Mucosa of rectum (tissue), 2 donors: ENCODE measurements around the gene TUBAL3.

Source experiments
- H3K27ac ChIP-seq, 2 donors: one replicate each; pipeline ENCODE4 v1.7.0; 2013; ENCODE audit warnings: inconsistent platforms in 2 of 2, low read depth in 2 of 2, low read length in 2 of 2
- H3K27me3 ChIP-seq, 2 donors: one replicate each; pipeline ENCODE4 v1.7.0; 2013; ENCODE audit warnings: low read length in 2 of 2; ENCODE audit not compliant: control insufficient read depth in 2 of 2, insufficient read depth in 2 of 2
- H3K36me3 ChIP-seq, 2 donors: one replicate each; pipeline ENCODE4 v1.7.0; 2013; ENCODE audit warnings: low read length in 2 of 2; ENCODE audit not compliant: control insufficient read depth in 2 of 2, insufficient read depth in 2 of 2
- H3K4me1 ChIP-seq, 2 donors: one replicate each; pipeline ENCODE4 v1.7.0; 2013; ENCODE audit warnings: low read length in 2 of 2, mild to moderate bottlenecking in 1 of 2; ENCODE audit not compliant: control insufficient read depth in 2 of 2, insufficient read depth in 2 of 2
- H3K4me3 ChIP-seq, 2 donors: one replicate each; pipeline ENCODE4 v1.7.0; 2013; ENCODE audit warnings: low read length in 2 of 2
- H3K9ac ChIP-seq, 2 donors: one replicate each; pipeline ENCODE4 v1.7.0; 2013; ENCODE audit warnings: low read length in 2 of 2, low read depth in 1 of 2, mild to moderate bottlenecking in 1 of 2
- H3K9me3 ChIP-seq, 2 donors: one replicate each; pipeline ENCODE4 v1.7.0; 2013; ENCODE audit warnings: low read length in 2 of 2; ENCODE audit not compliant: control insufficient read depth in 2 of 2
- donor health status: healthy.
- donor health status: Normal muscosa, but diverticular disease.

Gene TUBAL3

GRCh38 chr10:5364890-5365338 is 39.7 kb downstream of the TUBAL3 start, which contains the start of gene UCN3:
Gene UCN3 (plus strand): TSS chr10:5364966. CDS start chr10:5373721, 8,755 bp downstream.
- H3K9ac ChIP-seq: no peak within 1 kb of the TSS
- peaks cover 0 to 7% of the 10 kb centered on the region in 2 donors for H3K4me1 ChIP-seq
- no peaks in the 10 kb centered on the region for H3K36me3 ChIP-seq
- H3K4me3 ChIP-seq: peak within 1 kb of the TSS in 1 of 2 donors; percentile 37
- H3K27ac ChIP-seq: no peak within 1 kb of the TSS
- H3K9me3 ChIP-seq: no peaks in the 10 kb centered on the region
- peaks cover 18 to 19% of the 10 kb centered on the region in 2 donors for H3K27me3 ChIP-seq

GRCh38 chr10:5364374-5364773 is 40.3 kb downstream of the TUBAL3 start:
- H3K4me3 ChIP-seq: no peak overlapping the region
- peaks cover 18 to 19% of the 10 kb centered on the region in 2 donors for H3K27me3 ChIP-seq
- no peak overlapping the region for H3K9ac ChIP-seq
- H3K9me3 ChIP-seq: no peaks in the 10 kb centered on the region
- peaks cover 0 to 11% of the 10 kb centered on the region in 2 donors for H3K4me1 ChIP-seq
- H3K27ac ChIP-seq: no peak overlapping the region
- no peaks in the 10 kb centered on the region for H3K36me3 ChIP-seq

- no peak overlapping the region for H3K9ac ChIP-seq
- H3K4me3 ChIP-seq: no peak overlapping the region
- peaks cover 0 to 11% of the 10 kb centered on the region in 2 donors for H3K4me1 ChIP-seq
- H3K9me3 ChIP-seq: no peaks in the 10 kb centered on the region
- peaks cover 18 to 19% of the 10 kb centered on the region in 2 donors for H3K27me3 ChIP-seq
- H3K36me3 ChIP-seq: no peaks in the 10 kb centered on the region
- no peak overlapping the region for H3K27ac ChIP-seq
Measured at GRCh38 chr10:5362873-5363272, 41.8 kb downstream of the TUBAL3 start.

GRCh38 chr10:5361966-5362365 is 42.7 kb downstream of the TUBAL3 start:
- Histone ChIP-seq H3K27ac (no peak overlapping the region), H3K9ac (no peak overlapping the region), H3K4me1 (peaks cover 0 to 11% of the 10 kb centered on the region in 2 donors), H3K36me3 (no peaks in the 10 kb centered on the region), H3K4me3 (no peak overlapping the region), H3K27me3 (peaks cover 18 to 19% of the 10 kb centered on the region in 2 donors), H3K9me3 (no peaks in the 10 kb centered on the region)

GRCh38 chr10:5360318-5360915 is 44.2 kb downstream of the TUBAL3 start:
- H3K4me1 ChIP-seq: peaks cover 0 to 11% of the 10 kb centered on the region in 2 donors
- H3K9me3 ChIP-seq: no peaks in the 10 kb centered on the region
- no peaks in the 10 kb centered on the region for H3K36me3 ChIP-seq
- peaks cover 10 to 16% of the 10 kb centered on the region in 2 donors for H3K27me3 ChIP-seq
- H3K4me3 ChIP-seq: no peak overlapping the region
- H3K27ac ChIP-seq: no peak overlapping the region
- no peak overlapping the region for H3K9ac ChIP-seq

GRCh38 chr10:5356302-5356763 is 48.3 kb downstream of the TUBAL3 start:
- Histone ChIP-seq H3K27me3 (no peaks in the 10 kb centered on the region), H3K9me3 (no peaks in the 10 kb centered on the region), H3K4me3 (no peak overlapping the region), H3K9ac (no peak overlapping the region), H3K4me1 (peaks cover 0 to 9% of the 10 kb centered on the region in 2 donors), H3K36me3 (no peaks in the 10 kb centered on the region), H3K27ac (no peak overlapping the region)

- Histone ChIP-seq H3K9me3 (no peaks in the 10 kb centered on the region), H3K36me3 (no peaks in the 10 kb centered on the region), H3K9ac (no peak overlapping the region), H3K4me1 (peaks cover 0 to 9% of the 10 kb centered on the region in 2 donors), H3K27ac (no peak overlapping the region), H3K27me3 (no peaks in the 10 kb centered on the region), H3K4me3 (no peak overlapping the region)
Measured at GRCh38 chr10:5355594-5356301, 48.9 kb downstream of the TUBAL3 start.

GRCh38 chr10:5354068-5354467 is 50.6 kb downstream of the TUBAL3 start:
- no peak overlapping the region for H3K27ac ChIP-seq
- no peak overlapping the region for H3K4me3 ChIP-seq
- no peaks in the 10 kb centered on the region for H3K9me3 ChIP-seq
- no peak overlapping the region for H3K9ac ChIP-seq
- no peaks in the 10 kb centered on the region for H3K4me1 ChIP-seq
- H3K36me3 ChIP-seq: no peaks in the 10 kb centered on the region
- peaks cover 0 to 2% of the 10 kb centered on the region in 2 donors for H3K27me3 ChIP-seq

GRCh38 chr10:5349362-5349761 is 55.3 kb downstream of the TUBAL3 start:
- no peaks in the 10 kb centered on the region for H3K4me1 ChIP-seq
- no peak overlapping the region for H3K9ac ChIP-seq
- H3K9me3 ChIP-seq: no peaks in the 10 kb centered on the region
- H3K36me3 ChIP-seq: no peaks in the 10 kb centered on the region
- H3K27ac ChIP-seq: no peak overlapping the region
- no peak overlapping the region for H3K4me3 ChIP-seq
- H3K27me3 ChIP-seq: peaks cover 0 to 2% of the 10 kb centered on the region in 2 donors

- no peak overlapping the region for H3K27ac ChIP-seq
- H3K9ac ChIP-seq: no peak overlapping the region
- H3K27me3 ChIP-seq: peaks cover 0 to 2% of the 10 kb centered on the region in 2 donors
Measured at GRCh38 chr10:5346881-5347280, 57.7 kb downstream of the TUBAL3 start.

More at GRCh38 chr10:5346881-5347280, 57.7 kb downstream of the TUBAL3 start:
- Histone ChIP-seq H3K4me3 (no peak overlapping the region), H3K9me3 (no peaks in the 10 kb centered on the region), H3K4me1 (peaks cover 0 to 3% of the 10 kb centered on the region in 2 donors), H3K36me3 (no peaks in the 10 kb centered on the region)
